ENCODE measurements around the gene CADM2.

DNA sequence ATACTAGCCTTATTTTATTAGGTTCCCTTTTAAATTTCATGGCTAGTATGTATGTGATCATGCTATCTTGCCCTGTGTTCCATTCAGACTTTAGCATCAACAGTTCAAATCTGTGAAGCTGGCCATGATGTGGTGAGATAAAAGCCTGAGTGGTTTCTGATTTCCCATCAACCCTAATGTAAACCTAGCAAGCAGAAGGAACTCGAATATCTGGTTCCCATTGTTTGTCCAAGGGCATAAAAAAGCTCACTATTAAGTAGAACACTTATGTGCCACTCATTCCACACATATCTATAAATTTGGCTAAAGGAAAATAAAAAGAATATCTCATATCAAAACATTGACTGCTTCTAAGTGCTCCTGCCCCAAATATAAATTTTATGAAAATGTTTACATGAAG lies 311.7 kb downstream of the CADM2 start:
- TF ChIP-seq, protein P1, sequence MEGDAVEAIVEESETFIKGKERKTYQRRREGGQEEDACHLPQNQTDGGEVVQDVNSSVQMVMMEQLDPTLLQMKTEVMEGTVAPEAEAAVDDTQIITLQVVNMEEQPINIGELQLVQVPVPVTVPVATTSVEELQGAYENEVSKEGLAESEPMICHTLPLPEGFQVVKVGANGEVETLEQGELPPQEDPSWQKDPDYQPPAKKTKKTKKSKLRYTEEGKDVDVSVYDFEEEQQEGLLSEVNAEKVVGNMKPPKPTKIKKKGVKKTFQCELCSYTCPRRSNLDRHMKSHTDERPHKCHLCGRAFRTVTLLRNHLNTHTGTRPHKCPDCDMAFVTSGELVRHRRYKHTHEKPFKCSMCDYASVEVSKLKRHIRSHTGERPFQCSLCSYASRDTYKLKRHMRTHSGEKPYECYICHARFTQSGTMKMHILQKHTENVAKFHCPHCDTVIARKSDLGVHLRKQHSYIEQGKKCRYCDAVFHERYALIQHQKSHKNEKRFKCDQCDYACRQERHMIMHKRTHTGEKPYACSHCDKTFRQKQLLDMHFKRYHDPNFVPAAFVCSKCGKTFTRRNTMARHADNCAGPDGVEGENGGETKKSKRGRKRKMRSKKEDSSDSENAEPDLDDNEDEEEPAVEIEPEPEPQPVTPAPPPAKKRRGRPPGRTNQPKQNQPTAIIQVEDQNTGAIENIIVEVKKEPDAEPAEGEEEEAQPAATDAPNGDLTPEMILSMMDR (IDR thresholded peaks at IDR 0.05): no peak
- TF ChIP-seq, protein P2, sequence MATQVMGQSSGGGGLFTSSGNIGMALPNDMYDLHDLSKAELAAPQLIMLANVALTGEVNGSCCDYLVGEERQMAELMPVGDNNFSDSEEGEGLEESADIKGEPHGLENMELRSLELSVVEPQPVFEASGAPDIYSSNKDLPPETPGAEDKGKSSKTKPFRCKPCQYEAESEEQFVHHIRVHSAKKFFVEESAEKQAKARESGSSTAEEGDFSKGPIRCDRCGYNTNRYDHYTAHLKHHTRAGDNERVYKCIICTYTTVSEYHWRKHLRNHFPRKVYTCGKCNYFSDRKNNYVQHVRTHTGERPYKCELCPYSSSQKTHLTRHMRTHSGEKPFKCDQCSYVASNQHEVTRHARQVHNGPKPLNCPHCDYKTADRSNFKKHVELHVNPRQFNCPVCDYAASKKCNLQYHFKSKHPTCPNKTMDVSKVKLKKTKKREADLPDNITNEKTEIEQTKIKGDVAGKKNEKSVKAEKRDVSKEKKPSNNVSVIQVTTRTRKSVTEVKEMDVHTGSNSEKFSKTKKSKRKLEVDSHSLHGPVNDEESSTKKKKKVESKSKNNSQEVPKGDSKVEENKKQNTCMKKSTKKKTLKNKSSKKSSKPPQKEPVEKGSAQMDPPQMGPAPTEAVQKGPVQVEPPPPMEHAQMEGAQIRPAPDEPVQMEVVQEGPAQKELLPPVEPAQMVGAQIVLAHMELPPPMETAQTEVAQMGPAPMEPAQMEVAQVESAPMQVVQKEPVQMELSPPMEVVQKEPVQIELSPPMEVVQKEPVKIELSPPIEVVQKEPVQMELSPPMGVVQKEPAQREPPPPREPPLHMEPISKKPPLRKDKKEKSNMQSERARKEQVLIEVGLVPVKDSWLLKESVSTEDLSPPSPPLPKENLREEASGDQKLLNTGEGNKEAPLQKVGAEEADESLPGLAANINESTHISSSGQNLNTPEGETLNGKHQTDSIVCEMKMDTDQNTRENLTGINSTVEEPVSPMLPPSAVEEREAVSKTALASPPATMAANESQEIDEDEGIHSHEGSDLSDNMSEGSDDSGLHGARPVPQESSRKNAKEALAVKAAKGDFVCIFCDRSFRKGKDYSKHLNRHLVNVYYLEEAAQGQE (IDR thresholded peaks at IDR 0.05; ENCODE audit: insufficient read depth in 1 of 2, low read depth in 2 of 2, low read length in 1 of 2): no peak
- no peak for TF ChIP-seq POLR2AphosphoS5 (IDR thresholded peaks at IDR 0.05; ENCODE audit: low read depth, low read length)
